GM18873 (cell line): ENCODE results near the gene FHL2.
"Not testable (repeated sequence)": the region's sequence is repeated elsewhere in the genome, so short reads cannot be mapped to it uniquely, and the experiment has no call there.

Source experiments
- ATAC-seq: cut with Tn5 transposase; IDR thresholded peaks from one replicate; pipeline ENCODE4 v1.9.1; 2021; ENCODE audit warnings: mild to moderate bottlenecking, moderate library complexity, moderate number of reproducible peaks; ENCODE audit not compliant: unreplicated experiment, low FRiP score

Gene FHL2

DNA sequence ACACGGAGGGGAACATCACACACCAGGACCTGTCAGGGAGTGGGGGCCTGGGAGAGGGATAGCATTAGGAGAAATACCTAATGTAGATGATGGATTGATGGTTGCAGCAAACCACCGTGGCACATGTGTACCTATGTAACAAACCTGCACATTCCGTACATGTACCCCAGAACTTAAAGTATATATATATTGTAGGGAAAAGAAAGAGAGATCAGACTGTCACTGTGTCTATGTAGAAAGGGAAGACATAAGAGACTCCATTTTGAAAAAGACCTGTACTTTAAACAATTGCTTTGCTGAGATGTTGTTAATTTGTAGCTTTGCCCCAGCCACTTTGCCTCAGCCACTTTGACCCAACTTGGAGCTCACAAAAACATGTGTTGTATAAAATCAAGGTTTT, 26.0 kb upstream of the FHL2 start:
- not testable (repeated sequence) for ATAC-seq

- no peak for ATAC-seq
These were observed 23.9 kb upstream of the FHL2 start for GRCh38 chr2:105422801-105423200.

GRCh38 chr2:105421053-105421452, 22.2 kb upstream of the FHL2 start:
- ATAC-seq = no peak

- ATAC-seq = no peak
These were observed 19.7 kb upstream of the FHL2 start for GRCh38 chr2:105418522-105418921.

DNA sequence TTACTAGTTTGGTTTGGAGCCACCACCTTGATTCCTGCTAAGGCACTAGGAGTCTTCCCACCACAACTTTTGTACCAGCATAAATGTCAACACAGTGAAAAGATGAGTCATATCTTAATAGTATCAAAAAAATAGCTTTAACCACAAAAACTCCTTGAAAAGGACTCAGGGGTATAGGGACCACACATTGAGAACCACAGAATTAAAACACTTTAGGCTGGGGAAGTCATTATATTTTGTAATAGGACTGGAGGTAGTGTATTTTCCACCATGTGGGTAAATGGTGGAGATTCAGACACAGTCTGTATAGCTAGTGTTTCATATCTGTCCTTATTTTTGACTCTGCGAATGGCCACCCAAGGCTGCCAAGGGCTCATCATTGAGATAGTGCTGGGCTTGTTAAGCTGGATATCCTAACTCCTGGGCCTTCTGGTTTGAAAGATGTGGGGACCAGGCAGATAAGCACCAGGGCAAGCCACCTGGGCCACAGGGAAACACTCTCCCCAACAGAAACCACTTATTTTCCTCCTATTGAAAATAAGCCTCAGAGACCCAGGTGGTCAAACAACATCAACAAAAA, 19.1 kb upstream of the FHL2 start:
- ATAC-seq = no peak

GRCh38 chr2:105416156-105416555, 17.3 kb upstream of the FHL2 start:
- ATAC-seq = no peak

GRCh38 chr2:105415007-105415406, 16.2 kb upstream of the FHL2 start:
- no peak for ATAC-seq

- ATAC-seq = no peak
These were observed 14.4 kb upstream of the FHL2 start for GRCh38 chr2:105413206-105413605.

- no peak for ATAC-seq
These were observed 13.7 kb upstream of the FHL2 start for GRCh38 chr2:105412584-105412983.

GRCh38 chr2:105411720-105412407, 13.0 kb upstream of the FHL2 start:
- no peak for ATAC-seq

DNA sequence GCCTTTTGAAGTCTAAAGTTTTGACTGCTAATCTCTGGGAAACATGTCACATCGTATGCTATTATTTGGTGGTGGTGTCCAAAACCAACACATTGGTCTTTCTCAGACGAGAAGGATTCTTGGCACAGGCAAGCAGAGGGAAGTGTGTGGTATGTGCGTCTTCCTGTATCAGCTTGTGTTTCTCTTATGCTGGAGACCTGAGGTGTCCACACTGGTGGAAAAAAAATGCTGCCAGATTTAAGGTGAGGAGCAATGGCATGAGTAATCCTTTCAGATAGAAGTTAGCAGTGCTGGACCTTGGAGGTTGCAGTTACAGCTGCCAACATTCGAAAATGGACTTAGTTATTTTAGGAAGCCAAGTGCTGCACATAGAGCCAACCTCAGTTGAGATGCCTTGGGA, 11.7 kb upstream of the FHL2 start:
- ATAC-seq = no peak

- ATAC-seq = no peak
These were observed 10.9 kb upstream of the FHL2 start for GRCh38 chr2:105409717-105410116.

DNA sequence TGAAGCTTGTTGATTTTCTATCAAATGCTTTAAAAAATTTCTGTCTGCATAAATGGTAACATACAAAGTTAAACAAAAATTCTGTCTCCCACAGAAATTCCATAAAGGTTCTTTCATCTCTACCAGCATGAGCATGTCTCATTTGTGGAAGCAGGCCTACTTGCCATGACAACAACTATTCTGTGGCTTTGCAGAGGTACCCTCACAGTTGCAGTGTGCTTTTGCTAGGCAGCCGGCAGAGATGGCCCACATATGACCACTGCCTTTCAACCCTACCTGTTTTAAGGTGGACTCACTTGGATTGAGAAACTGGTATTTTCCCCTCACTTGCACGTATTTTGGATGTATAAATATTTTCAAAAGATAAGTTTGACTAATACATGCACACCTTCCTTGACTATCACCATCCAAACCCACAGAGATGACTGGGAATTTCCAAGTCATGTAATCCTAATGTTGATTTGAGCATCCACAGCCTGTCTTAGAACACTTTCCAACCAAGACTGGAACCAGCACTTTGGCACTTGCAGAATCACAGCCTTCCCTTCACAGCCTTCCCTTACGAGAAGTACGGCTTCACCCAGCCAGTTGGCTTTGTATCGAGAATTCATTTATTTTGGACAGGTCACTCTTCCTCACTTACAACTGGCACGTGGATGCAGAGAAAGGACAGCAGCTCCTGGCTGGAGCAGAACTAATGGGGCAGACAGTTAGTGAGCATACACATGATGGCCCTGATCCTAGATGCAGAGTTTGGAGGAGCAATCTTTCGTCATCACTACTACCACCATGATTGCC, 9.3 kb upstream of the FHL2 start:
- ATAC-seq = no peak

- ATAC-seq = no peak
These were observed 7.4 kb upstream of the FHL2 start for GRCh38 chr2:105406221-105406620.

GRCh38 chr2:105405291-105405690, 6.4 kb upstream of the FHL2 start:
- ATAC-seq = no peak

- ATAC-seq = no peak
These were observed 5.9 kb upstream of the FHL2 start for GRCh38 chr2:105404736-105405135.

DNA sequence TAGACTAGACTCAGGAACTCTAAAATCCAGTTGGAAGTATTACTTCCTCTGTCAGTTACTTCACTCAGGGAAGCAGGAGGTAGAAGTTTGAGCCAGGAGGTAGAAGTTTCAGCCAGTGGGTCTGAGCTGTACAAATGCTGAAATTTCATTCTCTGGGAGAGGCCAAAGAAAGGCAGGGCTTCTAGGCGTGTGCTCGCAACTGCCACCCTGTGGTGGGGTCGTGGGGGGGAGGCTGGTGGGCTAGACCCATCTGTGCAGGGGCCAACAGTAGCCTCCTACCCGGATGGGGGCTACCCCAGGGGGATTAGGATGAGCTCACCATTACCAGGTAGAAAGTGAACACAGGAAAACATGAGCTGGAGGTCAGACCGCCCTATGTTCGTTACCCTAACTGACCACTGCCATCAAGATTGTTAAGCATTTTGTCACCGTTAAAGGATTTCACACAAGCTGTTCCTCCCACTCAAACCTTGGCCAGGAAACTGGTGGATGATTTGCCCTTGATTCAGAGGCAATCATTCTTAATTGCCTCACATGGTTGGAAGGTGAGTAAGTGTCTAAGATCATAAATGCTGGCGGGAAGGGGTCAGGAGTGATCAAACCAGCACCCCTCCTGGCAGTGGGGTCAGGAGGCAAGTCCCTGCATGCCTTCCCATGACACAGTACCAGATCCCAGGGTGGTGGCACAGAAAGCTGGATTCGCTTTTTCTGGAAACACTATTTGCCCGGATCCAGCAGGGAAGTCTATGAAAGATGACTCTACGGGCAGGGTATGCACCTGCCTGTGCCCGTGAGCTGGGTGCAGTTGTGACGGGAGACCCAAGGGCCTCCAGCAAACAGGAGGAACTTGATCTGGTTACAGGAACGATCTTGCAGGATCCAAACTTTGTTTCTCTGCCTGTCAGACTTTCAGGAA, 5.2 kb upstream of the FHL2 start:
- no peak for ATAC-seq

GRCh38 chr2:105403241-105403782, 4.5 kb upstream of the FHL2 start:
- ATAC-seq = no peak

DNA sequence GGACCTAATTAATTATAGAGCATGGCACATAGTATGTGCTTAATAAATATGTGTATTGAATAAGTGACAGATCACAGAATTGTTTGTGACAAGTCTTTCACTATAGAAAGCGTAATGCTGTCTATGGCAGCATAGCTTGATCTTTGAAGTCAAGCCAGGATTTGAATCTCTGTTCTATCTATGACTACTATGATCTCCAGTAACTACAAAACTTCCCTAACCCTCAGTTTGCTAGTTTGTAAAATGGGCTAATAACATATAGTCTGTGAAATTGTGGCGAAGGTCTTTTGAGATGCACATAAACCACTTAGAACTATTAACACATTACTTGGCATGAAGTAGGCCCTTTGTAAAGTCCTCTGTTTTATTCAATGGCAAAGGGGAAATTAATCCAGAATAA, 4.0 kb upstream of the FHL2 start:
- ATAC-seq = no peak

- no peak for ATAC-seq
These were observed 3.0 kb upstream of the FHL2 start for GRCh38 chr2:105401867-105402266.
